HG03039 (cell line): ENCODE data around the gene COG5.
"Not testable (repeated sequence)": the region's sequence is repeated elsewhere in the genome, so short reads cannot be mapped to it uniquely, and the experiment has no call there.

Source experiments
- ATAC-seq: cut with Tn5 transposase; IDR thresholded peaks from one replicate; pipeline ENCODE4 v1.9.1; 2021; ENCODE audit warnings: mild to moderate bottlenecking, moderate library complexity; ENCODE audit not compliant: unreplicated experiment

Gene COG5

DNA sequence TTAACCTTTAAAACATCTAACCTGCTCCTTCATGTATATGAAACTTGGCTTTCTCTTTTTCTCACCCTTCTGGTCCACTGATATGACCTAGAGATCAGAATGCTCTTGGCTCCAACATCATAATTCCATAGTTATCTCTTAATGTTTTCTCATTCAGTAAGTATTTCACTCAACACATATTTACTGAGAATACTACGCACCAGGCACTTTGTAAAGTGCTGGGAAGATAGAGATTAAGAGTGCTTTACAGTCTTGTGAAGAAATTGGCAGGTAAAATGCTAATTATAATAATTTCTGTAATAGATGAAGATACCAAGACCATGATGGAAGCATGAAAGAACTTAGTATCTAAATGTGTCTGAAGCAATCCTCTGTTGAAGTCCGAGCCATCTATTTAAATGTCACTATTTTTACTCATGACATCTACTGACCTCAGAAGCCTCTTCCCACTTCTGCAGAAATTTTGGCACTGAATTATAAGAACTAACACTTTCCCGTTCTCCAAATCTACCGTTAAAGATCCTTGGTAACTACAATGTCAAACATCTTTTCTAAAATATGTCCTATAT, 278.7 kb downstream of the COG5 start:
- ATAC-seq: no peak

DNA sequence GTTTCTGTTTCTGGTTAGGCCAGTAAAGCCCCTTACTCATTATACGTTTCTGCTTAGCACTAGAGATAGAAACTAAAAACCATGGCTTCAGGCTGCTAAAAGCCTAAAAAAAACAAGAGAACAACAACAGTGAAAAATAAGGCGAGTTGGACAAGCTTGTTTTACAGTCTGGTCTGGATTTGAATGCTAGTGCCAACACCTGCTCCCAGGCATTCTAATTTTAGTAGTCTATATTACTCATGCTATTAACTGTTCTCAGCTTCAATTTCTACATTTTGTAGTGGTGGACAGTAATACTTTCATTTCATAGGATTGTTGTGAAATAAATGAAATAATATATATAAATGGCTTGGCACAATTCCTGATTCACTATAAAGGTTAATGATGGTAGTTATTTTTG, 286.4 kb downstream of the COG5 start:
- ATAC-seq: no peak

DNA sequence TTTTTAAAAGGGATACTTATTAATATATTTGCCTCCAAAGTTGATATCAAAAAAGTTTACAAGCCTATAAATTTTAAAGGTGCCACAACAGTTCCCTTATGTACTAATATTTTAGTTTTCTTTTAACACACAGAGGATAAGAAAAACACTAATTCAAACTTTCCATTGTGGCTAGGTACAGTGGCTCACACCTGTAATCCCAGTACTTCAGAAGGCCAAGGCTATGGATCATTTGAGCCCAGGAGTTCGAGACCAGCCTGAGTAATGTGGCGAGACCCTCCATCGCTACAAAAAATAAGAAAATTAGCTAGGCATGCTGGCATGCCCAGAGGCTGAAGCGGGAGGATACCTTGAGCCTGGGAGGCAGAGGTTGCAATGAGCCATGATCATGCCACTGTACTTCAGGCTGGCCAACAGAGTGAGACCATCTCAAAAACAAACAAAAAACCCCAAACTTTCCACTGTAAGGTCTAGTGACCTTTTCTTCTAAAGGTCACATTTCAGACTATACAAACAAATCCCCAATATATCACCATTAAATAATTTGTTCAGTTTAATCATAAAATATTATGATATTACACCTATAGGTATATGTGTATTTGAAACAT, 287.4 kb downstream of the COG5 start:
- no peak for ATAC-seq

DNA sequence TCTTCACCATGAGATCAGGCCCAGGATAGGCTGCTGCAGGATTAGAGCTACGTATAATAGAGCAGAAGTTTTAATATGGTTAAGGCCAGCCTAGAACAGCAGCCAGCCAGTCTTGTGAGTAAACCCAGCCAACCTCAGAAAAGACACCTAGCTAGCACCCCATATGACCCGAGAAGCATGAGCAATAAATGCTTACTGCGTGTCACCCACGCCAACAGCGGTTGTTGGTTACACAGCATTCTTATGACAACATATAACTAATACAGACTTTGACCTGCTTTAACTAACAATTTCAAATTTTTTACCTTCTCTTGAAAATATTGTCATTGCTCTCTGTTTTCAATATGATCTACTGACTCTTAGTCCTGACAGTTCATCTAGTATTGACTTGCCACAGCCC, 289.2 kb downstream of the COG5 start:
- no peak for ATAC-seq

DNA sequence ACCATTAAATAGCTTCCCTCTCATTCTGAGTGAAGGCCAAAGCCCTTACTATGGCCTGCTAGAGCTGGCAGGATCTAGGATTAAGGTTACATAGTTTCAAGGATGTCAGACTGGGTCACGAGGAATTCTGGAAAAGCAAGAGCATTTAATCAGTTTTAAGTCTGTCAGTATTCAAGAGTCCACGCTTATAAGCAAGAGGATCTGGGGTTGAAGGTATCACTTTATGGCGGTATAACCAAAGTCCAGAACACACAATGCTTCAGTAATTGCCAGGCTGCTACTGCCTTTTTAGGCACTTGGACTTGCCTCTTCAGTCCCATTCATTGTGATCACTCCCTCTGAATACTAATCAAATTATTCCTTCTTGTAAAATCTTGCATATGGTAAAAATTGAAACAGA, 293.9 kb downstream of the COG5 start:
- ATAC-seq: no peak

DNA sequence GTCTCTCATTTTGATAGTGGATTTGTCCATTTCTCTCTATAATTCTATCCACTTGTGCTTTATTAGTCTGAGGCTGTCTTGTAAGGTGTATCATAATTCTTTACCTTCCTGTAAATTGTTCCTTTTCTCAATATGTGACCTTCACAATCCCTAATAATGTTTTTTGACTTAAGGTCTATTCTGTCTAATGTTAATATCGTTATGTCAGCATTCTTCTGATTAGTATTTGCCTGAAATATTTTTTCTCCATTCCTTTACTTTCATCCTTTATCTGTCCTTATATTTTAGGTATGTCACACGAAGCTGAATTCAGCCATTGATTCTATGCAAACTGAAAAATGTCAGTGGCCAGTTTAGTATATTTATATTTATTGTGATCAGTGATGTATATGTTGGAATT, 295.1 kb downstream of the COG5 start:
- ATAC-seq: no peak

DNA sequence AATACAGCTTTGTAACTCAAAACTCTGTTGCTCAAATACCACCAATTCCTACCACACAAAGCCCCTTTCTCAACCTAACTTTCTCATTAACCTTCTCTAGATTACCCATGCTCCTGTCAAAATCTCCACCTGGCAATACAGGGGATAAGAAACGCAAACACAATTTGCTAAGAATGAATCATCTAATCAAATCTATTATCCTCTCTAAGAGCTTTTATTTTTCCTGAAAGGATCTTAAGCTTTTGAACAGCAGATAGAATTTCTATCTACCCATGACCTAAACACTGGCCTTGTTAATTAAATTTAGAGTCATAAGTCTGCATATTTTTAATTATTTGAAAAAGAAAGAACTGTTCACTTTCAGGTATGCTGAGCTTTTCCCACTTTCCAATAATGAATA, 296.6 kb downstream of the COG5 start:
- no peak for ATAC-seq

DNA sequence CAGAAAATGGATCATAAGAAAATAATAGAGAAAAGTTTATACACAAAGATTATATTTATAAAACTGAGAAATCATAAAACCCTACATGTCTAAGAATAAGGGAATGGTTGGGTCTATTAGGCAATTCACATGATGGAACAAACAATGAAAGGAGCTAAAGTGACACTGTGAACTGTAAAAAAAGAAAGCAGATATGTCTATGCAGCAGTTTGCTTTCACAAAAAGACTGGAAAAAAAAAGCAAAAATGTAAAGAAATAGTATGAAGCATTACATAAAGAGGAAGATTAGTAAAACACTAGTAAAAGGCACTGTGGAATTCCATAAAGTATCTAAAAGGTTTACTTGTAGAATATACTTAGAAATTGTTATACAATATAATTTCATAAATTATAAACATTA, 299.0 kb downstream of the COG5 start:
- ATAC-seq: no peak

DNA sequence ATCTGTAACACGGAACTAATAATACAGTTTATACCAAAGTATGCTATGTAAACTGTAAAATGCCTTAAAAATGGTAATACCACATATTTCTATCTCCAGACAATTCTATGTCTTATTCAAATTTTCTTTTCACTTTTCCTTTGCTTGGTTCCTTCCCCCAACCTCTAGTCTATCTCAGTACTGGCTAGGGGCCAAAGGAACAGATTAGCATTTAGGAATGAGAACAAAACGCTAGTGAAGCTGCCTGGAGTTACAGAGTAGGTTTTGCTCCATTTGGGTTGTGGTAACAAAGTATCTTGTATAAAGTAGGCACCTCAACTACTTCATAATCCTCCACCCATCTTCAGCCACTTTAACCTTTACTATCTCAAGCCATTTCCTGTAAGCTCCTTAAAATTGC, 300.9 kb downstream of the COG5 start:
- no peak for ATAC-seq

DNA sequence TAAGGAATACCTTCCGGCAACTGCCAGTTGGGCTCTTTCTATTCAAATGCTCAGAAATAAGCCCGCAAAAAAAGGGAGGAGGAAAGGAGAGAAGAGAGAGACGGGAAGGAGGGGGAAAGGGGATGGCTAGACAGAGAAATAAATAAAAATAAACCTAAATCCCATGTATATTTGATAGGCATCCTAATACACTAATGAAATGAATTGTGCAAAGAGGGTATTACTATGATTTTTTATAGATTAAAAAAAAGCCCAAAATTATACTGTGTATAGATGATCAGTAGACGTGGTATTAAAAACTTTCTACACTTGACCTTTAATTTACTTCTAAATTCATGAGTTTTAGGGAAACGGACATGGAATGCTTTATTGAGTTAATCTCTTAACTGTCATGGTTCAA, 305.0 kb downstream of the COG5 start:
- ATAC-seq: no peak

DNA sequence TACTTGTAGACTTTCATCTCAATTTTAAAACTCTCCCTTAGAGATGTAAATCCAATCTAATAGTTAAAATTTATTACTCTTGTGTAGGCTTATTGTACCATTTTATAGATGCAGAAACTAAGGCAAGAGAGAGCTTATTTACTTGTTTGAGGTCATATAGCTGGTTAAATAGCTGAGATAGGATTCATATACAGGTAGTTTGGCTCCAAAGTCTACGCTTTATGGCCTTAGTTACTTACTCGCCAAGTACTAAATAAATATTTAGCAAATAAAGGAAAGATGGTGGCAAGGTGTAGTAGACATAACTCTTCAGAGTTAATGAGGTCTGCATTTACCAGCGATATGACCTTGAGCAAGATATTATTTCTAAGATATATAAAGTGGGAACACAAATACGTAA, 308.1 kb downstream of the COG5 start:
- no peak for ATAC-seq

DNA sequence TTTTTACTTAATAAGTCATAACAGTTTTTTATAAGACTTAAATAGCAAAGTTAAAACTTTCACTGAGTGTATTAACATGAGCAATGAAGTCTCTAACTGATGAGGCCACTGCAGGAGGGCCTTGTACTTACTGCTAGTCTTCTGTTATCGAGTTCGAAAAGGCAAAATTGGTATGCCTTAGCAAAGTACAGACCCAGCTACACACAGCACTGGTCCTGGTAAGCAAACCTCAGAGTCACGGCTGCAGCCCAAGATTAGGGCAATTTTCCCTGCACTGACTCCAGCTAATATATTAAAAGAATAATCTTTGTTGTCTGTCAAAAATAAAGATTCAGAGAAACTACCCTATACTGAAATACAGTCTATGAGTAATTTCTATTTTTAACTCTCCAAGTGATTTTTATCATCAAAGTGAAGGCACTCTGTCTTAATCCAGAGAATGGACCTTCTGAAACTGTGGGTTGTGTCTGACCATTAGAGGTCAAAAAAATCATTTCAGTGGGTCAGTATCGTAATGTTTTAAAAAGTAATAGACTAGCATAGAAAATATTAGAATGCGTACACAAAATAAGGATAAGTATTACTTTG, 309.2 kb downstream of the COG5 start:
- ATAC-seq: no peak

DNA sequence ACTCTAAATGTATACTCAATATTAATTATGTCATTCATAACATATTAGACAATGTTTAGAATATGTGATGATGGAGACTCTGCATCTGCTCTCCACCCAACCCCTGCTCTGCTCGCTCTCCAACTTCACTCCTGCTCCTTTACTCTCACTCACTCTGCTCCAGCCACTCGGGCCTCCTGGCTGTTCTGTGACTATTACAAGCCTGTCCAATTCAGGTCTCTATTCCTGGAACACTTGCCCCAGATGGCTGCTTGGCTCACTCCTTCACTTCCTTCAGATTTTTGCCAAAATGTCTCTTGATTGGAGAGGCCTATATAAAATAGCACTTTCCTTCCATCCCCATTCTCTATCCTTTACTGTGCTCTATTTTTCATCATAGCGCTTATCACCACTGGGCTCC, 310.1 kb downstream of the COG5 start:
- no peak for ATAC-seq

DNA sequence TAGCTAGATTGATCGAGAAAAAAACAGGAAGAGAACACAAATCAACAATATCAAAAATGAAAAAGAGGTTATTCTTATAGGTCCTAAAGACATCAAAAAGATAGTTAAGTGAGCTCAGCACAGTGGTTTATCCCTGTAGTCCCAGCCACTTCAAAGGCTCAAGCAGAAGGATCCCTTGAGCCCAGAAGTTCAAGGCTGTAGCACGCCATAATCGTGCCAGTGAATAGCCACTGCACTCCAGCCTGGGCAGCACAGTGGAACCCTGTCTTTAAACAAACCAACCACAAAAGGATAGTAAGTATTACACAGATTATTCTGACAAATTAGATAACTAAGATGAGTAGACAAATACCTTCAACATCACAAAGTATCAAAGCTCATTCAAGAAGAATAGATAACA, 311.8 kb downstream of the COG5 start:
- ATAC-seq: no peak

DNA sequence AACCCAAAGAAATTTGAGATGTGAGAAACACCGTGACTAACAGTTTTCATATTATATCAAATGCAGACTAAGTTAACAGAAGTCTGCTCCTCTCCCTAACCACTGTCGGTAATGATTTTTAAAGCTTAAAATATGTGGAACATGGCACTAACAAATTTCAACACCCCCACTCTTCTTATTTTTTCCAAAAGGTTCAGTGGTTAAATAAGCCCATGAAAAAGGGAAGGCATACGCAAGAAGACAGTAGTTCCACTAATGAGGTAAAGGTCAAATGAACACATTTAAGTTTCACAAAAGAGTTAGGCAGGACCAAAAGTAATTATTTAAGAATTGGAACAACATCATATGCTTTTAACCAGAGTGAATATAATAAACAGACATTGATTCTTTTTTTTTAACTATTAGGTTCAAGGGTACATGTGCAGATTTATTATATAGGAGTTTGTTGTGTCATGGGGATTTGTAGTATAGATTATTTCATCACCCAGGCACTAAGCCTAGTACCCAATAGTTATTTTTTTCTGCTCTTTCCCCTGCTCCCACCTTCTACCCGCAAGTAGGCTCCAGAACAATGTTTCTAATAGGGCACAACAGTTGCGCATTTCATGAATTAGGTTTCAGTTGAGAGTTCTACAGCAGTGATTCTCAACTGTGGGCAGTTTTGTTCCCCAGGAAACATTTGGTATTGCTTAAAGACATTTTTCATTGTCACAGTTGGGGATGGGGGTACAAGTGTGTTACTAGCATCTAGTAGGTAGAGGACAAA, 315.0 kb downstream of the COG5 start:
- ATAC-seq: no peak

DNA sequence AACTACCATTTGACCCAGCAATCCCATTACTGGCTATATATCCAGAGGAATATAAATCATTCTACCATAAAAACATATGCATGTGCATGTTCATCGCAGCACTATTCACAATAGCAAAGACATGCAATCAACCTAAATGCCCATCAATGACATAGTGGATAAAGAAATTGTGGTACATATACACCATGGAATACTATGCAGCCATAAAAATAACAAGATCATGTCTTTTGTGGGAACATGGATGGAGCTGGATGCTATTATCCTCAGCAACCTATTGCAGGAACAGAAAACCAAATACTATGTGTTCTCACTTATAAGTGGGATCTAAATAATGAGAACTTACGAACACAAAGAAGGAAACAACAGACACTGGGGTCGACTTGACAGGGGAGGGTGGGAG, 316.9 kb downstream of the COG5 start:
- ATAC-seq: not testable (repeated sequence)

DNA sequence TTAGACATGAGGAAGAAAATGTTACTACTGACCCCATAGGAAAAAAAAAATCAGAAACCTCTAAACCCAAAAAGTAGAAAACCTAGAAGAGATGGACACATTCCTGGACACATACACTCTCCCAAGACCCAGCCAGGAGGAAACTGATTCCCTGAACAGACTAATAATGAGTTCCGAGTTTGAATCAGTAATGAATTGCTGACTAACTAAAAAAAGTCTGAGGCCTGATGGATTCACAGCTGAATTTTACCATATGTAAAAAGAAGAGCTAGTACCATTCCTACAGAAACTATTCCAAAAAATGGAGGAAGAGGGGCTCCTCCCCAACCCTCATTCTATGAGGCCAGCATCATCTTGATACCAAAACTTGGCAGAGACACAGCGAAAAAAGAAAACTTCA, 319.1 kb downstream of the COG5 start:
- ATAC-seq: no peak

DNA sequence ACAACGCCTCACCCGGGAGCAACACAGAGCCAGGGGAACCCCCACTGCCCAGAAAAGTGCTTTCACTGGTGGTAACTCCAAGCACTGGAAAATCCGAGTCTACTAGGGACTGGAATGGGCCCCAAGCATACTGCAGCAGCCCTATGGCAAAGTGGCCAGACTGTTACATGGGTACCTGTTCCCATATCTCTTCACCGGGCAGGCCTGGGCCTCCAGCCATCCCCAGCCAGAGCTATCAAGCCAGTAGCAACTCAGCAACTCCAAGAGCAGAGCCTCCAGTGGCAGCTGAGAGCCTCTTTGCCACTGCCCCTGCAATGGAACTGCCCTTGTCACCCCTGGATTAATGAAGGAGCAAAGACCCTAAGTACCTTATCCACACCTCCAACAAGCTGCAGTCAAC, 321.5 kb downstream of the COG5 start:
- ATAC-seq: no peak

DNA sequence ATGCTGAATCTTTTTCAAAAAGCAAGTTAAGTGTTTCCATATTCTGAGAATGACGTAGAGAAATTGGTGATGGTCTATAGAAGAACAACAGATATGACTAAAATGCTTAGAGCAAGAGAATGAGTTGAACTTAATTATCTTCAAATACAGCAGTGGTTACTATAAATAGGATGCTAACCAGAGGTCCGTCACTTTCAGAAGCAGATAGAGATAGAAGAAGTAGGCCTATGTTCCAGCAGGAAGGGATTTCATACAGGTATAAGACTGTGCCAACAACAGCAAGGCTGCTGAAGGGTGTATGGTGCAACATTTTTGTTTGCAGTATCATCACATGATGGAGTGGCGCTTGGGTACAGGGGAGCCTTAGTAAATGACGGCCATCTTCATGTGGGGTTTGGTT, 326.3 kb downstream of the COG5 start:
- ATAC-seq: no peak

DNA sequence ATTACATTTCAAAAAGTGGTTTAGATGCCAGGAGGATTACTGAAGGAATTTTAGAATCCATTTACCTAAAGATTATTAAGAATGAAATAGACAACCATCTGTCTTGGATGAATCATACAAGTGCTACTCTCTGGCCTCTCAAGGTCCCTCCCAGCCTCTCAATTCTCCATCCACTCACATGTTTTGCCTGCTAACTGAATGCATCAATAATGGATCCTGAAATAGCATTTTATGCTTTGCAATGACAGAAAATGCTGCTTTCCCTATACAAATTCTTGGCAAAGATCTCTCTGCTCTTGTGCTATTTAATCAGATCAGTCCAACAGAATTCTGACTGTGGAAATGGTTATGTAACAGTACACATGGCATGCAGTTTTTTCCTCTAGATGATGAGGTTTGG, 326.9 kb downstream of the COG5 start:
- ATAC-seq: no peak

DNA sequence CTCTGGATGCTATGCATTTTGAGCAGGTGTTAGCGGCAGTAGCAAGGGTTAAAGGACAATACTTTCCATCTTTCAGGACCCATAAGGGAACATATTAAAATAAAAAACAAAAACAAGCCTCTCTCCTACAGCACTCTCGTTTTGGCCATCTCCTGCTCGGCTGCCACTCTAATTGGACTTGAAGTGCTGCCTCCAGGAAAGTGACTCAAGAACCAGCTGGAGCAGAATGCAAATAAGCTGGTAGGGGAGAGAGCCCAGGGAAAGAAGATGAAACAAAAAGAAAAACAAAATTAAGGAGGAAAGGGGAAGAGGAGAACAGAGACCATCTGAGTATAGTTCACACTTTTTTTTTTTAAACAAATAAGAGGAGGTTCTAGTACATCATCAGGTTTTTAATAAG, 329.3 kb downstream of the COG5 start:
- no peak for ATAC-seq

DNA sequence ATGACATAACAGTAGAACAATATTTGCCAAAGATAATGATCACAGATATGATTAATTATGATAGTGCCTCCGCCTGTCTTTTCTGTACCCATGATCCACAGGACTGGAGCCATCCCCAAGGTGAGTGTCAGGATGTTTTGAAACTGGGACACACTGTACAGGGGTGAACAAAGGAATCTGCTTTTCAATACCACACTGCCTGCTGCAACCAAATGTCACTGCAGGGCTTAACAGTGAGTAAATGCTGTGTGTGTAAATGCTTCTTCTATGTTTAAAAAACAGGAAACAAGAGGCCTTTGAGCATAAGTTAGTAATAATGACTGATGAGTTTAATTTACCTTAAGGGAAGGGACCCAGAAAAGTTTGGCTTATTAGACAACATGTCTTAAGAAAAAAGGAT, 329.7 kb downstream of the COG5 start:
- no peak for ATAC-seq
